Aorta (tissue), 5 donors: ENCODE data around the gene TRIM45. TPM values are rescaled to one million over a fixed set of nuclear protein-coding genes. Genes with fewer than 3 reads are reported as not detected.

ENCODE experiments used
- ATAC-seq: fragments of 200-7000 bp; cut with Tn5 transposase; one replicate; pipeline ENCODE4 v1.9.1; 2022; ENCODE audit warnings: moderate library complexity; ENCODE audit not compliant: low FRiP score
- DNase-seq, 2 donors: peaks; one replicate each; pipeline ENCODE4 v3.0.0-alpha.2; 2020
- H3K27ac ChIP-seq, 2 donors: one replicate each; pipeline ENCODE4 v1.5.1; 2013; ENCODE audit warnings: low read length in 2 of 2, mild to moderate bottlenecking in 2 of 2, moderate library complexity in 2 of 2, control low read depth in 1 of 2, inconsistent platforms in 1 of 2, low read depth in 1 of 2
- H3K27me3 ChIP-seq, 2 donors: one replicate each; pipeline ENCODE4 v1.6.1; 2013; ENCODE audit warnings: control low read depth in 1 of 2, low read length in 1 of 2, mild to moderate bottlenecking in 1 of 2, moderate library complexity in 1 of 2; ENCODE audit not compliant: insufficient read depth in 2 of 2, control insufficient read depth in 1 of 2
- H3K36me3 ChIP-seq, 2 donors: one replicate each; pipeline ENCODE4 v1.6.1; 2013; ENCODE audit warnings: control low read depth in 1 of 2, low read length in 1 of 2, mild to moderate bottlenecking in 1 of 2; ENCODE audit not compliant: insufficient read depth in 2 of 2, control insufficient read depth in 1 of 2
- H3K4me1 ChIP-seq, 2 donors: one replicate each; pipeline ENCODE4 v1.6.1; 2013; ENCODE audit warnings: low read length in 2 of 2, control low read depth in 1 of 2, mild to moderate bottlenecking in 1 of 2, moderate library complexity in 1 of 2; ENCODE audit not compliant: insufficient read depth in 2 of 2, control insufficient read depth in 1 of 2
- H3K4me3 ChIP-seq, 2 donors: one replicate each; pipeline ENCODE4 v1.5.1; 2013; ENCODE audit warnings: low read length in 2 of 2, control low read depth in 1 of 2, mild to moderate bottlenecking in 1 of 2
- H3K9me3 ChIP-seq: one replicate; pipeline ENCODE4 v1.6.1; 2013; ENCODE audit warnings: mild to moderate bottlenecking, low read length; ENCODE audit not compliant: control insufficient read depth
- WGBS, 2 donors: extraction: QIAGEN DNeasy Blood & Tissue Kit; methylation state at CpG; one replicate each; pipeline ENCODE4 v1.1.7; 2013; 5-methylcytosine and 5-hydroxymethylcytosine counted together
- intact Hi-C, 2 donors: fragments of 100-400 bp; cut with DNase I; formaldehyde crosslinking; loops; one replicate each; pipeline versions ENCODE4 v1.14.2 to v1.15.0; 2022
- polyA plus RNA-seq, 2 donors: library from polyadenylated mRNA; stranded (reverse); fragments of 200-250 nt; gene quantifications; one replicate each; pipeline ENCODE4 v1.2.3, GENCODE V29; 2013
- total RNA-seq, 2 donors: library from RNA; stranded (reverse); fragmentation: NEBNext Ultra II Directional; extraction: Animal tissue kit (Norgen Biotek cat#: 25700); gene quantifications; one replicate each; pipeline ENCODE4 v1.2.1, GENCODE V29; 2021
- donor health status: healthy with polysubstance abuse.
- donor health status: Bipolar disorder and iron deficiency.
- donor health status: DM: no; HTN: no; CAD: no.
- donor health status: DM: no; HTN: no; CAD: no.
- donor health status: DM: yes; HTN: yes; CAD: no.

The TRIM45 gene
- total and polyA plus RNA-seq, 4 donors: 0.25 to 23.9 (median 3.8) TPM

- H3K27me3 ChIP-seq: no peaks in the 10 kb centered on the region
- H3K4me1 ChIP-seq: peaks cover 0 to 1% of the 10 kb centered on the region in 2 donors
- WGBS, 2 donors: 96 to 97% methylated on average over 6 of the region's 6 CpGs
- intact Hi-C loops: no loop called here
- ATAC-seq (no peak), DNase-seq (no peak)
- H3K27ac ChIP-seq: no peak overlapping the region
- peaks cover 2 to 4% of the 10 kb centered on the region in 2 donors for H3K36me3 ChIP-seq
- H3K4me3 ChIP-seq: no peak overlapping the region
- no peaks in the 10 kb centered on the region for H3K9me3 ChIP-seq
Observed at GRCh38 chr1:117087686-117088085, 33.9 kb downstream of the TRIM45 start.

GRCh38 chr1:117084231-117084630 is 37.3 kb downstream of the TRIM45 start:
- WGBS, 2 donors: 81 to 82% methylated on average over 6 of the region's 6 CpGs
- DNase-seq (no peak), ATAC-seq (no peak)
- H3K4me3 ChIP-seq: no peak overlapping the region
- intact Hi-C loops: no loop called here
- H3K27ac ChIP-seq: no peak overlapping the region
- peaks cover 0 to 4% of the 10 kb centered on the region in 2 donors for H3K36me3 ChIP-seq
- H3K9me3 ChIP-seq: no peaks in the 10 kb centered on the region
- H3K27me3 ChIP-seq: no peaks in the 10 kb centered on the region
- no peaks in the 10 kb centered on the region for H3K4me1 ChIP-seq

GRCh38 chr1:117079737-117080136 is 41.8 kb downstream of the TRIM45 start:
- H3K27ac ChIP-seq: no peak overlapping the region
- DNase-seq (no peak), ATAC-seq (no peak)
- no peak overlapping the region for H3K4me3 ChIP-seq
- H3K27me3 ChIP-seq: no peaks in the 10 kb centered on the region
- H3K36me3 ChIP-seq: peaks cover 6 to 8% of the 10 kb centered on the region in 2 donors
- WGBS, 2 donors: 94 to 95% methylated on average over 6 of the region's 6 CpGs
- no peaks in the 10 kb centered on the region for H3K9me3 ChIP-seq
- intact Hi-C loops: no loop called here
- H3K4me1 ChIP-seq: no peaks in the 10 kb centered on the region

GRCh38 chr1:117077267-117077666 is 44.3 kb downstream of the TRIM45 start:
- Histone ChIP-seq H3K27me3 (no peaks in the 10 kb centered on the region), H3K36me3 (peaks cover 7 to 8% of the 10 kb centered on the region in 2 donors), H3K9me3 (no peaks in the 10 kb centered on the region), H3K4me1 (no peaks in the 10 kb centered on the region), H3K4me3 (no peak overlapping the region), H3K27ac (no peak overlapping the region)
- ATAC-seq: no peak
- 62 to 72% methylated on average over 3 of the region's 3 CpGs for WGBS, 2 donors
- no peak for DNase-seq
- intact Hi-C loops: no loop called here

GRCh38 chr1:117076648-117077047 is 44.9 kb downstream of the TRIM45 start:
- ATAC-seq (no peak), DNase-seq (no peak)
- Histone ChIP-seq H3K4me1 (no peaks in the 10 kb centered on the region), H3K36me3 (peaks cover 5 to 8% of the 10 kb centered on the region in 2 donors), H3K9me3 (no peaks in the 10 kb centered on the region), H3K27me3 (no peaks in the 10 kb centered on the region), H3K4me3 (no peak overlapping the region), H3K27ac (no peak overlapping the region)
- intact Hi-C loops: no loop called here
- 96 to 97% methylated on average over 5 of the region's 5 CpGs for WGBS, 2 donors

- DNase-seq: no peak
- Histone ChIP-seq H3K4me1 (no peaks in the 10 kb centered on the region), H3K4me3 (no peak overlapping the region), H3K36me3 (peaks cover 1 to 3% of the 10 kb centered on the region in 2 donors), H3K27me3 (no peaks in the 10 kb centered on the region), H3K9me3 (no peaks in the 10 kb centered on the region), H3K27ac (no peak overlapping the region)
- intact Hi-C loops: no loop called here
- no peak for ATAC-seq
- WGBS, 2 donors: 82 to 88% methylated on average over 2 of the region's 2 CpGs
Observed at GRCh38 chr1:117070124-117070523, 51.4 kb downstream of the TRIM45 start.

GRCh38 chr1:117069220-117069844 is 52.2 kb downstream of the TRIM45 start:
- DNase-seq (no peak), ATAC-seq (no peak)
- WGBS, 2 donors: 86% methylated on average over 4 of the region's 4 CpGs
- no peaks in the 10 kb centered on the region for H3K4me1 ChIP-seq
- intact Hi-C loops: loop anchor here (2.0 to 10.0 kb wide), 4 partner anchors 59 to 295 kb away; partner anchors contain the start of gene MAN1A2 (in 1 of the 2)
- H3K4me3 ChIP-seq: no peak overlapping the region
- H3K27ac ChIP-seq: no peak overlapping the region
- H3K36me3 ChIP-seq: no peaks in the 10 kb centered on the region
- H3K27me3 ChIP-seq: no peaks in the 10 kb centered on the region
- no peaks in the 10 kb centered on the region for H3K9me3 ChIP-seq

GRCh38 chr1:117068580-117068979 is 53.0 kb downstream of the TRIM45 start:
- WGBS, 2 donors: 89 to 91% methylated on average over 5 of the region's 5 CpGs

More at GRCh38 chr1:117068580-117068979, 53.0 kb downstream of the TRIM45 start:
- H3K9me3 ChIP-seq: no peaks in the 10 kb centered on the region
- no peaks in the 10 kb centered on the region for H3K27me3 ChIP-seq
- H3K27ac ChIP-seq: no peak overlapping the region
- no peak overlapping the region for H3K4me3 ChIP-seq
- no peak for ATAC-seq
- no peak for DNase-seq
- intact Hi-C loops: loop anchor here (1.0 to 10.0 kb wide), 5 partner anchors 60 to 296 kb away; partner anchors contain the start of gene MAN1A2 (in 1 of the 2)
- no peaks in the 10 kb centered on the region for H3K36me3 ChIP-seq
- no peaks in the 10 kb centered on the region for H3K4me1 ChIP-seq
